NCI-H2029 treated with DMSO at 0.1 percent for 48 hours (cell line): ENCODE results near the gene SLC44A4.
"Not testable (repeated sequence)": the region's sequence is repeated elsewhere in the genome, so short reads cannot be mapped to it uniquely, and the experiment has no call there.

Experiments
- DNase-seq: peaks from one replicate; lab custom pipeline; 2025; lab: John Stamatoyannopoulos, UW

The SLC44A4 gene

GRCh38 chr6:31879901-31880300 lies 1.1 kb upstream of the SLC44A4 start:
- DNase-seq, result no peak

GRCh38 chr6:31879143-31879542 lies 346 bp upstream of the SLC44A4 start:
- no peak for DNase-seq

- no peak for DNase-seq
Measured at GRCh38 chr6:31878222-31878621, 575 bp downstream of the SLC44A4 start.

GRCh38 chr6:31877651-31878161 lies 1.1 kb downstream of the SLC44A4 start:
- peak; percentile 44 for DNase-seq

GRCh38 chr6:31877125-31877650 lies 1.6 kb downstream of the SLC44A4 start:
- no peak for DNase-seq

GRCh38 chr6:31876357-31876756 lies 2.4 kb downstream of the SLC44A4 start:
- no peak for DNase-seq

- no peak for DNase-seq
Measured at GRCh38 chr6:31875877-31876276, 2.9 kb downstream of the SLC44A4 start.

GRCh38 chr6:31874836-31875572 lies 3.8 kb downstream of the SLC44A4 start:
- no peak for DNase-seq

GRCh38 chr6:31874084-31874670 lies 4.6 kb downstream of the SLC44A4 start:
- no peak for DNase-seq

GRCh38 chr6:31871046-31871659 lies 7.6 kb downstream of the SLC44A4 start:
- DNase-seq, result no peak

- no peak for DNase-seq
Measured at GRCh38 chr6:31870385-31870921, 8.3 kb downstream of the SLC44A4 start.

- DNase-seq, result no peak
Measured at GRCh38 chr6:31869343-31869742, 9.5 kb downstream of the SLC44A4 start.

GRCh38 chr6:31868658-31868971 lies 10.2 kb downstream of the SLC44A4 start:
- DNase-seq, result not testable (repeated sequence)

GRCh38 chr6:31865205-31866118 lies 13.3 kb downstream of the SLC44A4 start:
- DNase-seq, result no peak

- no peak for DNase-seq
Measured at GRCh38 chr6:31864818-31865204, 14.0 kb downstream of the SLC44A4 start.

GRCh38 chr6:31864123-31864562 lies 14.7 kb downstream of the SLC44A4 start:
- not testable (repeated sequence) for DNase-seq

- peak; percentile 97 for DNase-seq
Measured at GRCh38 chr6:31862344-31863235, 16.2 kb downstream of the SLC44A4 start, which contains the start of gene NEU1. Gene NEU1 (minus strand): TSS chr6:31862821. CDS start chr6:31862776, 45 bp downstream.

- DNase-seq, result no peak
Measured at GRCh38 chr6:31861919-31862343, 16.9 kb downstream of the SLC44A4 start.

GRCh38 chr6:31861150-31861549 lies 17.6 kb downstream of the SLC44A4 start:
- DNase-seq, result no peak

- DNase-seq, result no peak
Measured at GRCh38 chr6:31860349-31860748, 18.4 kb downstream of the SLC44A4 start.
